Effector memory CD4-positive, alpha-beta T cell (primary cell): ENCODE measurements around the gene UBTD2.
A peak's percentile ranks its signal among the peaks of the same experiment; 100 is the strongest.

Experiments used
- DNase-seq, 3 donors: peaks; one replicate each; pipeline ENCODE4 v3.0.0-alpha.2; 2020
- H3K27ac ChIP-seq: 2 replicates; pipeline ENCODE4 v1.7.0; 2013; ENCODE audit warnings: mild to moderate bottlenecking, low read length, moderate library complexity; ENCODE audit not compliant: insufficient read depth, poor library complexity, severe bottlenecking
- H3K27me3 ChIP-seq: replicated peaks from 2 replicates; pipeline ENCODE4 v1.7.0; 2013; ENCODE audit warnings: mild to moderate bottlenecking, low read length; ENCODE audit not compliant: insufficient read depth, control insufficient read depth, poor library complexity, severe bottlenecking
- H3K36me3 ChIP-seq: 2 replicates; pipeline ENCODE4 v1.7.0; 2013; ENCODE audit warnings: mild to moderate bottlenecking, low read length, moderate library complexity; ENCODE audit not compliant: control insufficient read depth, insufficient read depth
- H3K4me1 ChIP-seq: 2 replicates; pipeline ENCODE4 v1.7.0; 2013; ENCODE audit warnings: low read length, mild to moderate bottlenecking; ENCODE audit not compliant: control insufficient read depth, insufficient read depth, poor library complexity, severe bottlenecking
- H3K4me3 ChIP-seq: 2 replicates; pipeline ENCODE4 v1.7.0; 2013; ENCODE audit warnings: low read length, low read depth, mild to moderate bottlenecking; ENCODE audit not compliant: insufficient read depth, poor library complexity, severe bottlenecking
- H3K9me3 ChIP-seq: 2 replicates; pipeline ENCODE4 v1.7.0; 2013; ENCODE audit warnings: mild to moderate bottlenecking, low read length, moderate library complexity; ENCODE audit not compliant: control insufficient read depth

UBTD2 gene

DNA sequence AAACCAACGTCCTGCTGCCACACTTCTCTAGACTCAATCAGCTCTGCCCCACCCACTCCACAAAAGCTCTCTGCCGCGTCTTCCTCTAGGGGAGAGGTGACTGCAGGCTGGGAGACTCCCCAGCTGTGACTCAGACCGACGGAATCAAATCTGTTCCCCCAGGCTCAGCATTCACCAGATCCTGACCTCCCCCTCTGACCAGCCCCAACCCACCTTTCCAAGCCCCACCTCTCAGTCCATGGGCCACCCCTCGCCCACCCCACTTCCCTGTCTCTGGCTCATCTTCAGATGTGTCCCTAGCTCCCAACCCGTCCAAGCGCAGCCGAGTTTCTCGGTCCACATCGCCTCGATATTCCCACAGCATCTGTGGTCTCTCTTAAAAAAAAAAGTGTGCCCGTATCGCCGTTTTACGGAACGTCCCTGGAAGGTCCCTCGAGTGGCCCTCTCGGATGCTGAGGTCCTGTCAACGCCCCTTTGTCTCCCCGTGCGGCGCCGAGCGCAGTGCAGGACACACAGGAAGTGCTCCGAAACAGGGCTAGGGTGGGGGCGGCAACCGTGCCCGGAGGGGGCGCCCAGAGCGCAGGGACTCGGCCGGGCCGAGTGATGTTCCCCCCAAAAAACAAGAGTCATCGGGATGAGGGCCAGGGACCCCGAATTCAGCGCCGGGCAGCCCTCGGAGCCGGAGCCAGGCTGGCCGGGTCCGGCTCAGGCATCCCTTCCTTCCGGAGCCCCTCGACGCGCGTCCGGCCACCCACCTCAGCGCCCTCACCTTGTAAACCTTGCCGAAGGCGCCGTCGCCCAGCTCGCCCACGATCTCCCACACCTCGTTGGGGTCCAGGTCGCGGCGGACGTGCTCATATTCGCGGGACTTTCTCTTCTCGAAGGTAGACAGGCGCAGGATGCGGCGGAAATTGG lies 96.2 kb downstream of the UBTD2 start:
- DNase-seq = peak; percentile 67 to 72 (median 71)
- Histone ChIP-seq H3K9me3 (no peaks in the 10 kb centered on the region), H3K36me3 (no peaks in the 10 kb centered on the region), H3K4me1 (peaks cover 36% of the 10 kb centered on the region), H3K27me3 (no peaks in the 10 kb centered on the region), H3K27ac (peak overlapping the region; percentile 97), H3K4me3 (peak overlapping the region; percentile 95)

DNA sequence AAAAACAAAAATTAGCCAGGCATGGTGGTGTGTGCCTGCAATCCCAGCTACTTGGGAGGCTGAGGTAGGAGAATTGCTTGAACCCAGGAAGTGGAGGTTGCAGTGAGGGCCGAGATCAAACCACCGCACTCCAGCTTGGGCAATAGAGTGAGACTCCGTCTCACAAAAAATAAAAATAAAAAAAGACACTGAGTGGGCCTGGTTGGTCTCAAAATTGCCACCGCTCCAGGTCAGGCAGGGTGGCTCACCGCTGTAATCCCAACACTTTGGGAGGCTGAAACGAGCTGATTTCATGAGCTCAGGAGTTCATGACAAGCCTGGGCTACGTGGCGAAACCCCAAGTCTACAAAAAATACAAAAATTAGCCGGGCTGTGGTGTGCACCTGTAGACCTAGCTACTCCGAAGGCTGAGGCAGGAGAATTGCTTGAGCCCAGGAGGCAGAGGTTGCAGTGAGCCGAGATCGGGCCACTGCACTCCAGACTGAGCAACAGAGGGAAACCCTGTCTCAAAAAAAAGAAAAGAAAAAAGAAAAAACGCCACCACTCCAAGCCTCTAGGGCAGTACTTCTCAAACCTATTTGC lies 97.4 kb downstream of the UBTD2 start:
- DNase-seq = no peak
- Histone ChIP-seq H3K27ac (peak overlapping the region; percentile 97), H3K36me3 (no peaks in the 10 kb centered on the region), H3K27me3 (no peaks in the 10 kb centered on the region), H3K4me1 (peaks cover 39% of the 10 kb centered on the region), H3K4me3 (peak overlapping the region; percentile 95), H3K9me3 (no peaks in the 10 kb centered on the region)

GRCh38 chr5:172185096-172185461 lies 98.5 kb downstream of the UBTD2 start:
- Histone ChIP-seq H3K27me3 (no peaks in the 10 kb centered on the region), H3K4me3 (peak overlapping the region; percentile 95), H3K9me3 (no peaks in the 10 kb centered on the region), H3K27ac (peak overlapping the region; percentile 97), H3K4me1 (peaks cover 46% of the 10 kb centered on the region), H3K36me3 (no peaks in the 10 kb centered on the region)
- DNase-seq = peak in 1 of 3 donors; percentile 25

DNA sequence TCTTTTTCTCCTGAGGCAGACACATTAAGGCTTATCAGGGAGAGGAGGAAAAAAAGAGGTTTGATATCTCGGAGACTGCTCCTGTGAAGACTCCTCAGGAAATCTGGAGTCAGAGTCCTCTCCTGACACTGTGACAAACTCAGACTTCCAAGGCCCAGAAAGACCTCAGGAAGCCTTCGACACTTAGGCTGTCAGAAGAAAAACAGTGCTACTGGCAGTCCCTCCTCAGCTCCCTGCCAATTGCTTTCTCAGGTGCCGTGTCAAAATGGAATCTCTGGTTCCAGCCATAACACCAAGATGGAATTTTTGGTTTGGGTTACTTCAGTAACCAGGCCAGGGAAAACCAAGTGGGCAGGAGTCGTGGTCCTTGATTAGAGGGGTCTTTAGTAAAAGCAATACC lies 99.7 kb downstream of the UBTD2 start:
- DNase-seq = no peak
- Histone ChIP-seq H3K27ac (peak overlapping the region; percentile 97), H3K36me3 (no peaks in the 10 kb centered on the region), H3K4me1 (peaks cover 57% of the 10 kb centered on the region), H3K9me3 (no peaks in the 10 kb centered on the region), H3K4me3 (peak overlapping the region; percentile 95), H3K27me3 (no peaks in the 10 kb centered on the region)

GRCh38 chr5:172182291-172182690 lies 101.3 kb downstream of the UBTD2 start:
- H3K36me3 ChIP-seq = no peaks in the 10 kb centered on the region
- H3K27me3 ChIP-seq = no peaks in the 10 kb centered on the region
- no peak overlapping the region for H3K4me3 ChIP-seq
- no peaks in the 10 kb centered on the region for H3K9me3 ChIP-seq
- DNase-seq = no peak
- peaks cover 72% of the 10 kb centered on the region for H3K4me1 ChIP-seq
- peak overlapping the region; percentile 22 for H3K27ac ChIP-seq

- Histone ChIP-seq H3K27ac (peak overlapping the region; percentile 3), H3K4me1 (peaks cover 84% of the 10 kb centered on the region), H3K36me3 (no peaks in the 10 kb centered on the region), H3K27me3 (no peaks in the 10 kb centered on the region), H3K9me3 (no peaks in the 10 kb centered on the region), H3K4me3 (no peak overlapping the region)
- peak in 2 of 3 donors; percentile 33 to 43 for DNase-seq
Measured at GRCh38 chr5:172180936-172181335, 102.6 kb downstream of the UBTD2 start.

DNA sequence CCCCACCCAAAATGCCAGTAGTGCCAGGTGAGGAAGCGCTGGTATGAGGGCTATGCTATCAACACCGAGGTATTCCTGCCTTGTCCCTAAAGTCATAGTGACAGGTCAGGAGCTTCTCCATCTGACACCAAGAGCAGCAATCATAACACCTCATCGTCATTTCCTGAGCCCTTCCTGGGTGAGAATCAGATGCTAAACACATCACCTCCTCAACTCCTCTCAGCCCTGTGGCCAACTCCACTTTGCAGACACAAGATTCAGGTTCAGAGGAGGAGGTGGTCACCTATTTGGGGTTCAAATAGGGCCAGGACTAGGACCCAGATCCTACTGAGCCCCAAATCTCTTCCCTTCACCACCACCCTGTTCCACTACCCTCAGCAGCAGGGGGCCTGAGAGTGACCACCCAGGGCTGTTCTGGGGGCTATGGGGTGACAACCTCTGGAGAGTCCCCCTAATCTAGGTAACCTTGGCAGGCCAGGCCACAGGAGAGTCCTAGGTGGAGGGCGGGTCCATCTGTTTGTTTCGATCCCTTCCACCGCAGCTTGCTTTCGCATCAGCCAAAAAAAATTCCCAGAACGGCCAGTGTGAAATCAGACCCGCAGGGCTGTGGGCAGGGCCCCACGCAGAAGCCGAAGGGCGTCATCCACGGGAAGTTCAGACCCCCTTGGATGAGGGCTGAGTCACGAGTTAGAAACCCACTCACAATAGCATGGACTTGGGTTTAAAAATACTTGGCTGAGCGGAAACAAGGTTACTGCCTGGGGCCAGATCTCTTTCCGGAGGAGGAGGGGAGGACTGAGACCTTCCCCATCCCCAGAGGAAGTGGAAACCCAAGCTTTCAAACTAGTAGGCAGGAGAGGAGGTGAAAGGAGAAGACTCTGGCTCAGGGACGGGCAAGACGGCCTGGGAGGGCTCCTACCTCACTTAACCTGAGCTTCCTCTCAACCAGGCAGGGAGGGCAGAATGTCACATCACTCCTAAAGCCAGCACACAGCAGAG lies 104.3 kb downstream of the UBTD2 start:
- H3K9me3 ChIP-seq = no peaks in the 10 kb centered on the region
- peak overlapping the region; percentile 48 for H3K4me3 ChIP-seq
- peaks cover 82% of the 10 kb centered on the region for H3K4me1 ChIP-seq
- no peaks in the 10 kb centered on the region for H3K27me3 ChIP-seq
- DNase-seq = peak; percentile 47 to 59 (median 49)
- no peaks in the 10 kb centered on the region for H3K36me3 ChIP-seq
- peak overlapping the region; percentile 91 for H3K27ac ChIP-seq

GRCh38 chr5:172178301-172178987 lies 105.1 kb downstream of the UBTD2 start:
- no peaks in the 10 kb centered on the region for H3K36me3 ChIP-seq
- peak in 1 of 3 donors; percentile 47 for DNase-seq
- no peaks in the 10 kb centered on the region for H3K9me3 ChIP-seq
- H3K27me3 ChIP-seq = no peaks in the 10 kb centered on the region
- H3K4me3 ChIP-seq = peak overlapping the region; percentile 48
- H3K27ac ChIP-seq = peak overlapping the region; percentile 91
- H3K4me1 ChIP-seq = peaks cover 79% of the 10 kb centered on the region

GRCh38 chr5:172177176-172177575 lies 106.4 kb downstream of the UBTD2 start:
- no peak for DNase-seq
- H3K4me3 ChIP-seq = no peak overlapping the region
- peaks cover 77% of the 10 kb centered on the region for H3K4me1 ChIP-seq
- H3K9me3 ChIP-seq = no peaks in the 10 kb centered on the region
- H3K27me3 ChIP-seq = no peaks in the 10 kb centered on the region
- peak overlapping the region; percentile 91 for H3K27ac ChIP-seq
- H3K36me3 ChIP-seq = no peaks in the 10 kb centered on the region
